Liver (tissue), 9 donors: Measurements from ENCODE around the gene LIM2. TPM values are rescaled to one million over a fixed set of nuclear protein-coding genes. Genes with fewer than 3 reads are reported as not detected.
A peak's percentile ranks its signal among the peaks of the same experiment; 100 is the strongest.

Experiments used
- DNase-seq: peaks from one replicate; pipeline ENCODE4 v3.0.0-alpha.2; 2017; ENCODE audit warnings: low spot score
- H3K27ac ChIP-seq, 2 donors: one replicate each; pipeline ENCODE4 v1.7.0; 2013; ENCODE audit warnings: inconsistent platforms in 2 of 2, low read length in 2 of 2, control low read depth in 1 of 2, low read depth in 1 of 2, mild to moderate bottlenecking in 1 of 2
- H3K27me3 ChIP-seq, 4 donors: one replicate each; pipeline versions ENCODE4 v1.6.1 to v1.7.0; 2013; ENCODE audit warnings: low read length in 3 of 4, inconsistent platforms in 1 of 4, mild to moderate bottlenecking in 1 of 4, moderate library complexity in 1 of 4; ENCODE audit not compliant: control insufficient read depth in 4 of 4, insufficient read depth in 4 of 4
- H3K36me3 ChIP-seq, 4 donors: one replicate each; pipeline versions ENCODE4 v1.6.1 to v1.7.0; 2013; ENCODE audit warnings: low read length in 3 of 4, mild to moderate bottlenecking in 3 of 4, low read depth in 1 of 4, moderate library complexity in 1 of 4; ENCODE audit not compliant: control insufficient read depth in 4 of 4, insufficient read depth in 3 of 4
- H3K4me1 ChIP-seq, 4 donors: one replicate each; pipeline versions ENCODE4 v1.6.1 to v1.7.0; 2013; ENCODE audit warnings: low read length in 3 of 4, mild to moderate bottlenecking in 3 of 4, moderate library complexity in 1 of 4; ENCODE audit not compliant: control insufficient read depth in 4 of 4, insufficient read depth in 4 of 4
- H3K4me3 ChIP-seq, 3 donors: one replicate each; pipeline versions ENCODE4 v1.6.1 to v1.7.0; 2013; ENCODE audit warnings: low read length in 3 of 3, control low read depth in 1 of 3, low read depth in 1 of 3, mild to moderate bottlenecking in 1 of 3
- H3K9ac ChIP-seq, 2 donors: one replicate each; pipeline ENCODE4 v1.7.0; 2013; ENCODE audit warnings: low read length in 2 of 2, mild to moderate bottlenecking in 2 of 2, moderate library complexity in 2 of 2, control low read depth in 1 of 2, low read depth in 1 of 2
- H3K9me3 ChIP-seq, 4 donors: one replicate each; pipeline versions ENCODE4 v1.6.1 to v1.7.0; 2013; ENCODE audit warnings: low read length in 3 of 4; ENCODE audit not compliant: control insufficient read depth in 4 of 4
- CTCF ChIP-seq: fragments of 150-350 bp; IDR thresholded peaks from 2 replicates; pipeline ENCODE4 v1.5.1; 2017; ENCODE audit warnings: improper control_type of control experiment, low read depth, low read length; ENCODE audit not compliant: missing input control
- EGR1 ChIP-seq, 2 donors: IDR thresholded peaks; 2 replicates each; pipeline ENCODE4 v1.6.1; 2016 to 2018; ENCODE audit warnings: antibody characterized with exemption in 2 of 2, low read depth in 2 of 2
- FOXA1 ChIP-seq: IDR thresholded peaks from 2 replicates; pipeline ENCODE4 v1.6.1; 2016; ENCODE audit warnings: antibody characterized with exemption
- FOXA2 ChIP-seq: IDR thresholded peaks from 2 replicates; pipeline ENCODE4 v1.6.1; 2016; ENCODE audit warnings: antibody characterized with exemption
- GABPA ChIP-seq, 2 donors: IDR thresholded peaks in 1 of 2; conservative IDR thresholded peaks in 1 of 2; 2 replicates each; pipeline ENCODE4 v1.6.1; 2016; ENCODE audit warnings: antibody characterized with exemption in 2 of 2, mild to moderate bottlenecking in 1 of 2, moderate library complexity in 1 of 2
- HNF4G ChIP-seq: IDR thresholded peaks from 2 replicates; pipeline ENCODE4 v1.6.1; 2016; ENCODE audit warnings: antibody characterized with exemption
- JUND ChIP-seq, 2 donors: IDR thresholded peaks; 2 replicates each; pipeline ENCODE4 v1.6.1; 2016; ENCODE audit warnings: antibody characterized with exemption in 2 of 2
- MAX ChIP-seq: IDR thresholded peaks from 2 replicates; pipeline ENCODE4 v1.6.1; 2016; ENCODE audit warnings: antibody characterized with exemption
- NR2F2 ChIP-seq: IDR thresholded peaks from 2 replicates; pipeline ENCODE4 v1.6.1; 2016; ENCODE audit warnings: antibody characterized with exemption
- REST ChIP-seq: IDR thresholded peaks from 2 replicates; pipeline ENCODE4 v1.6.1; 2016; ENCODE audit warnings: antibody characterized with exemption, mild to moderate bottlenecking
- ZBTB33 ChIP-seq: IDR thresholded peaks from 2 replicates; pipeline ENCODE4 v1.6.1; 2016; ENCODE audit warnings: antibody characterized with exemption
- WGBS: extraction: QIAGEN DNeasy Blood & Tissue Kit; methylation state at CpG from one replicate; pipeline ENCODE4 v1.1.7; 2013; 5-methylcytosine and 5-hydroxymethylcytosine counted together
- polyA plus RNA-seq, 2 donors: library from polyadenylated mRNA; stranded (reverse) in 1 of 2; unstranded in 1 of 2; fragments of 200-250 nt in 1 of 2; fragments of >200 nt in 1 of 2; fragmentation: Nextera tagmentation in 1 of 2; extraction: Ambion mirVana in 1 of 2; gene quantifications; one replicate each; pipeline versions ENCODE4 v1.2.1 to v1.2.3, GENCODE V29; 2013 to 2015
- total RNA-seq, 2 donors: library from RNA; depleted of rRNA; stranded (reverse); fragments of >200 nt; gene quantifications; one replicate each; pipeline ENCODE4 v1.2.3, GENCODE V29; 2014
- donor health status: healthy.
- donor health status: healthy.
- donor health status: healthy.
- donor health status: healthy.
- donor health status: healthy.

Gene LIM2
- total and polyA plus RNA-seq, 4 donors, result not detected

- no peaks in the 10 kb centered on the region for H3K36me3 ChIP-seq
- peak within 1 kb of the TSS in 1 of 2 donors; percentile 62 for H3K9ac ChIP-seq
- peak within 1 kb of the TSS; percentile 69 to 98 for H3K27ac ChIP-seq
- peak within 1 kb of the TSS; percentile 58 to 78 (median 72) for H3K4me3 ChIP-seq
- no peaks in the 10 kb centered on the region for H3K27me3 ChIP-seq
- no peaks in the 10 kb centered on the region for H3K9me3 ChIP-seq
- DNase-seq, result no peak
- peaks cover 0 to 31% (median 21%) of the 10 kb centered on the region in 4 donors for H3K4me1 ChIP-seq
- 76% methylated on average over 23 of the region's 23 CpGs for WGBS
- TF ChIP-seq GABPA (IDR thresholded peaks at IDR 0.05 in 1 of 2, conservative IDR thresholded peaks at IDR 0.05 in 1 of 2) (no peak), EGR1 (IDR thresholded peaks at IDR 0.05; ENCODE audit: low read depth in 2 of 2) (no peak), CTCF (no peak), HNF4G (no peak), MAX (no peak), ZBTB33 (no peak), FOXA1 (no peak), JUND (IDR thresholded peaks at IDR 0.05) (no peak), FOXA2 (no peak), NR2F2 (no peak), REST (no peak)
Observed at GRCh38 chr19:51368366-51369282, 19.1 kb downstream of the LIM2 start, which contains the start of gene CLDND2. TSS of gene CLDND2 (minus strand) at chr19:51369003. CDS start at chr19:51368577, 426 bp downstream.
